Glutamatergic neuron (in vitro differentiated cells): Measurements from ENCODE around the gene HIF3A. TPM values are rescaled to one million over a fixed set of nuclear protein-coding genes. Genes with fewer than 3 reads are reported as not detected.
A peak's percentile ranks its signal among the peaks of the same experiment; 100 is the strongest.
"Not testable (repeated sequence)": the region's sequence is repeated elsewhere in the genome, so short reads cannot be mapped to it uniquely, and the experiment has no call there.

Source experiments
- DNase-seq: peaks from one replicate; pipeline ENCODE4 v3.0.0; 2022
- H3K27ac Mint-ChIP-seq: one replicate; pipeline ENCODE4 v1.8.0; 2020; ENCODE audit warnings: mild to moderate bottlenecking, mixed read lengths, inconsistent platforms; ENCODE audit not compliant: unreplicated experiment
- H3K27me3 Mint-ChIP-seq: one replicate; pipeline ENCODE4 v1.8.0; 2020; ENCODE audit warnings: mild to moderate bottlenecking, moderate library complexity, mixed read lengths, inconsistent platforms; ENCODE audit not compliant: unreplicated experiment
- H3K36me3 Mint-ChIP-seq: one replicate; pipeline ENCODE4 v1.8.0; 2020; ENCODE audit warnings: mild to moderate bottlenecking, mixed read lengths, inconsistent platforms; ENCODE audit not compliant: unreplicated experiment
- H3K4me1 Mint-ChIP-seq: one replicate; pipeline ENCODE4 v1.8.0; 2020; ENCODE audit warnings: mild to moderate bottlenecking, low read depth, mixed read lengths, inconsistent platforms; ENCODE audit not compliant: unreplicated experiment
- H3K4me3 Mint-ChIP-seq: one replicate; pipeline ENCODE4 v1.8.0; 2020; ENCODE audit warnings: mild to moderate bottlenecking, mixed read lengths, inconsistent platforms; ENCODE audit not compliant: unreplicated experiment
- H3K9me3 Mint-ChIP-seq: one replicate; pipeline ENCODE4 v1.8.0; 2020; ENCODE audit warnings: mild to moderate bottlenecking, moderate library complexity, mixed read lengths, inconsistent platforms; ENCODE audit not compliant: unreplicated experiment
- CTCF ChIP-seq: fragments of 200-600 bp; sonication (generic); IDR thresholded peaks from one replicate; pipeline ENCODE4 v1.5.0; 2021; ENCODE audit not compliant: partially characterized antibody, unreplicated experiment
- long read RNA-seq: library from polyadenylated mRNA; unstranded; transcript quantifications from one replicate; pipeline ENCODE4 v2.0.0, GENCODE V29; 2020; ENCODE audit not compliant: unreplicated experiment
- total RNA-seq: library from RNA; stranded (reverse); fragmentation: NEBNext Ultra II Directional; extraction: Animal tissue kit (Norgen Biotek cat#: 25700); gene quantifications from one replicate; pipeline ENCODE4 v1.2.1, GENCODE V29; 2021; ENCODE audit not compliant: unreplicated experiment

HIF3A gene
- total RNA-seq, result 4.4 TPM
- long read RNA-seq, partial matches to known transcripts, result 0 of 1 reads
- long read RNA-seq, other reads (novel, unspliced or antisense), result 1 of 1 reads

- DNase-seq, result peak; percentile 87
- Mint-ChIP-seq H3K27me3 (peaks cover 3% of the 10 kb centered on the region), H3K4me1 (no peaks in the 10 kb centered on the region), H3K4me3 (peak within 1 kb of the TSS; percentile 87), H3K36me3 (no peaks in the 10 kb centered on the region), H3K27ac (no peak within 1 kb of the TSS), H3K9me3 (no peaks in the 10 kb centered on the region)
- TF ChIP-seq CTCF, result no peak
Measured at GRCh38 chr19:46296722-46297461, at the start of gene HIF3A. TSS of gene HIF3A (plus strand) at chr19:46297042. CDS start at chr19:46297077, 35 bp downstream.

DNA sequence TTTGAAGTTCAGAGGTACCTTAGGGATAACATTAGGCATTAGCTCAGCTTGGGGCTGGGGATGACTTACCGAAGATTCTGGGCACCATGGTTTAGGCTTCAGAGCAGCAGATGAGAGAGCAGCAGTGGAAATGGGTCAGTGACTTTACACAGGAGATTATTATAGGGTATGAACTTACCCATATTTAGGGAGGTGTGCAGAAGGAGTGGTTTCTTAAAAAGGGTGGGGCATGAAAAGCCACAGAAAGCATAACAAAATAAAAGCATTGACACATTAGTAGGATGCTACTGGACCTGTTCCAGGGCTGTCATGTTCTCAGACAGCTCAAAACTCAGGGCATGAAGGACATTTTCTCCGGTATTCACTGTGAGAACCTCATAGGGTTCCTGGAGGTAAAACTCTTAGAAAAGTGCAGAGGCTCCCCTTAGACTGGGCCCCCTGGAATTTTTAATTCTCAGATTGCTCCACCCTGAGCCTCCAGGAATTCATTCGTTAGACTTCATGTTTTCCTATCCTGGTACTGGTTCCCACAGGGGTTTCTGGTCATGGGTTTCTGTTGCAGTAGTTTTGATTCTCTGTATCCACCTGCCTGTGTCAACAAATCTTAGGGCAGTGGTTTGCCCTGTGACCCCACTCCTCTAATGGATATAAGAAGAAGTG is 46.6 kb upstream of the HIF3A start:
- no peak for DNase-seq
- Mint-ChIP-seq H3K9me3 (no peaks in the 10 kb centered on the region), H3K4me3 (no peak overlapping the region), H3K4me1 (no peaks in the 10 kb centered on the region), H3K27ac (no peak overlapping the region), H3K36me3 (no peaks in the 10 kb centered on the region), H3K27me3 (peaks cover 7% of the 10 kb centered on the region)
- no peak for TF ChIP-seq CTCF

GRCh38 chr19:46251416-46251815 is 45.4 kb upstream of the HIF3A start:
- Mint-ChIP-seq H3K27me3 (peaks cover 7% of the 10 kb centered on the region), H3K9me3 (no peaks in the 10 kb centered on the region), H3K36me3 (no peaks in the 10 kb centered on the region), H3K4me3 (no peak overlapping the region), H3K27ac (no peak overlapping the region), H3K4me1 (no peaks in the 10 kb centered on the region)
- TF ChIP-seq CTCF, result no peak
- DNase-seq, result no peak

GRCh38 chr19:46254776-46255175 is 42.1 kb upstream of the HIF3A start:
- peaks cover 2% of the 10 kb centered on the region for H3K9me3 Mint-ChIP-seq
- no peaks in the 10 kb centered on the region for H3K36me3 Mint-ChIP-seq
- no peak overlapping the region for H3K27ac Mint-ChIP-seq
- no peak overlapping the region for H3K4me3 Mint-ChIP-seq
- peaks cover 2% of the 10 kb centered on the region for H3K4me1 Mint-ChIP-seq
- no peak for DNase-seq
- no peak for TF ChIP-seq CTCF
- peaks cover 4% of the 10 kb centered on the region for H3K27me3 Mint-ChIP-seq

DNA sequence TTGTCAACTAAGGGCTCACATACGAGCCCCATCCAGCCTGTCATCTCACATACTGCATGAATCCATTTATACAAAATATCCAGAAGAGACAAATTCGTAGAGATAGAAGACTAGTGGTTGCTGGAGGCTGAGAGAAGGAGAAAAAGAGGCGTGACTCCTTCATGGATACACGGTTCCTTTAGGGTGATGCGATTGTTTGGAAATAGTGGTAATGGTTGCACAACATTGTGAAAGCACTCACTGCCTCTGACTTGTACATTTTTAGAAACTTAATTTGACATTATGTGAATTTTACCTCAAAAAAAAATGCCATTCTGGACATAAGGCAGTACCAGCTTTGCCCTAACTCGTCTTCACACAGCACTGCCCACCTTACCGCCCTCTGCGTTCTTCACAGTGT is 40.0 kb upstream of the HIF3A start:
- Mint-ChIP-seq H3K27ac (no peak overlapping the region), H3K36me3 (no peaks in the 10 kb centered on the region), H3K27me3 (no peaks in the 10 kb centered on the region), H3K4me3 (no peak overlapping the region), H3K4me1 (peaks cover 2% of the 10 kb centered on the region), H3K9me3 (peaks cover 2% of the 10 kb centered on the region)
- TF ChIP-seq CTCF, result no peak
- DNase-seq, result no peak

DNA sequence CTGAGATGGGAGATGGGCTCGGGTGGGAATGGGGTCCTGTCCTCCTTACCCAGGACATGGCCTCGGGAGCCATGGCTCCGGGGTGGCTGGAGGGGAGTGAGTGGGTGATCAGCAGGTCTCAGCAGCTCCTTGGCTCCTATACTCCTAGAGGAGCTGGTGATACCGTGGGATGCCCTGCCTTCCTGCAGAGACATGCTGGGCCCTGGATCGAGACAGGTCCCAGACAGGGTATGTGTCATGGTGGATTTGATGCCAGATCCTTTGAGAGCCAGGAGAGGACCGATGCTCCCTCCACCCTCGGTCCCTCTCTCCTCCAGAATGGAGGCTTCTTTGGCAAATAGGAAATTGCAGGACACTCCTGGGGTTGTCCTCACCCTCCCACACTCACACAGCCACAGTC is 35.3 kb upstream of the HIF3A start:
- H3K36me3 Mint-ChIP-seq, H3K4me1 Mint-ChIP-seq, H3K27me3 Mint-ChIP-seq, H3K27ac Mint-ChIP-seq, H3K4me3 Mint-ChIP-seq, H3K9me3 Mint-ChIP-seq, DNase-seq: not testable (repeated sequence)

DNA sequence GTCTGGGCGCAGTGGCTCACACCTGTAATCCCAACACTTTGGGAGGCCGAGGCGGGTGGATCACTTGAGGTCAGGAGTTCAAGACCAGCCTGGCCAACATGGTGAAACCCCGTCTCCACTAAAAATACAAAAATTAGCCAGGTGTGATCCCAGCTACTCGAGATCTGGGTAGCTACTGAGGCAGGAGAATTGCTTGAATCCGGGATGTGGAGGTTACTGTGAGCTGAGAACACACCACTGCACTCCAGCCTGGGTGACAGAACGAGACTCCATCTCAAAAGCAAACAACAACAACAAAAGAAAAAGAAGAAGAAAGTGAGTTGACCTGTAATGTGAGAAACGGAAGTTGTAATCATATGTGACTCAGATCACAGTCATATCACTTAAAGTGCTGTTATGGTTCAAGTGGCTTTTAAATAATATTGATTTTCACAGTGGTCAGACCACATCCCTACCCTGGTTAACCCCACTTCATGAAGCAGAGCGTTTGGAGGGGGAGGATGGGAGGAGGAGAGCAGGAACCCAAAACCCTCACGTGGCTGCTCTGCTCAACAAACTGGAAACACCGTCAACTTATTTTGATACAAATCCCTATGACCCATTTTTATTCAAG is 34.1 kb upstream of the HIF3A start:
- H3K4me3 Mint-ChIP-seq, H3K27ac Mint-ChIP-seq: not testable (repeated sequence)

More for the DNA sequence above, 34.1 kb upstream of the HIF3A start:
- H3K36me3 Mint-ChIP-seq, H3K9me3 Mint-ChIP-seq, H3K27me3 Mint-ChIP-seq, H3K4me1 Mint-ChIP-seq, DNase-seq: not testable (repeated sequence)
